OCI-LY7 (cell line): ENCODE measurements around the gene NUP160.

Experiments used
- EZH2phosphoT487 ChIP-seq: fragments of 200-600 bp; sonication (generic); IDR thresholded peaks from 2 replicates; pipeline ENCODE4 v1.6.1; 2018; ENCODE audit warnings: low read depth, borderline replicate concordance, mild to moderate bottlenecking, mixed run types, antibody characterized with exemption, low read length, moderate library complexity, mixed read lengths
- TF ChIP-seq, protein P1 (sequence below): fragments of 200-600 bp; sonication (generic); conservative IDR thresholded peaks from 2 replicates; pipeline ENCODE4 v1.5.1; 2014; ENCODE audit warnings: mild to moderate bottlenecking, antibody characterized with exemption, low read length, moderate library complexity, mixed read lengths

- TF ChIP-seq, protein P1, sequence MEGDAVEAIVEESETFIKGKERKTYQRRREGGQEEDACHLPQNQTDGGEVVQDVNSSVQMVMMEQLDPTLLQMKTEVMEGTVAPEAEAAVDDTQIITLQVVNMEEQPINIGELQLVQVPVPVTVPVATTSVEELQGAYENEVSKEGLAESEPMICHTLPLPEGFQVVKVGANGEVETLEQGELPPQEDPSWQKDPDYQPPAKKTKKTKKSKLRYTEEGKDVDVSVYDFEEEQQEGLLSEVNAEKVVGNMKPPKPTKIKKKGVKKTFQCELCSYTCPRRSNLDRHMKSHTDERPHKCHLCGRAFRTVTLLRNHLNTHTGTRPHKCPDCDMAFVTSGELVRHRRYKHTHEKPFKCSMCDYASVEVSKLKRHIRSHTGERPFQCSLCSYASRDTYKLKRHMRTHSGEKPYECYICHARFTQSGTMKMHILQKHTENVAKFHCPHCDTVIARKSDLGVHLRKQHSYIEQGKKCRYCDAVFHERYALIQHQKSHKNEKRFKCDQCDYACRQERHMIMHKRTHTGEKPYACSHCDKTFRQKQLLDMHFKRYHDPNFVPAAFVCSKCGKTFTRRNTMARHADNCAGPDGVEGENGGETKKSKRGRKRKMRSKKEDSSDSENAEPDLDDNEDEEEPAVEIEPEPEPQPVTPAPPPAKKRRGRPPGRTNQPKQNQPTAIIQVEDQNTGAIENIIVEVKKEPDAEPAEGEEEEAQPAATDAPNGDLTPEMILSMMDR: no peak
- no peak for TF ChIP-seq EZH2phosphoT487
Measured at GRCh38 chr11:47778878-47779483, 69.2 kb downstream of the NUP160 start.
